ENCODE data around the gene MCTP1.

Gene MCTP1

GRCh38 chr5:95237324-95237723 is 47.6 kb downstream of the MCTP1 start:
- TF ChIP-seq CTCF (IDR thresholded peaks at IDR 0.05) (no peak; the same call in 1 of the 2 replicates), ZFX (IDR thresholded peaks at IDR 0.05; ENCODE audit: borderline replicate concordance) (no peak)
- no peak overlapping the region for H3K27ac ChIP-seq

GRCh38 chr5:95235439-95235982 is 49.4 kb downstream of the MCTP1 start:
- no peak for TF ChIP-seq ZFX (IDR thresholded peaks at IDR 0.05; ENCODE audit: borderline replicate concordance)
- TF ChIP-seq CTCF (IDR thresholded peaks at IDR 0.05) = no peak
- H3K27ac ChIP-seq = no peak overlapping the region

- TF ChIP-seq ZFX (IDR thresholded peaks at IDR 0.05; ENCODE audit: borderline replicate concordance) = no peak
- no peak for TF ChIP-seq CTCF (IDR thresholded peaks at IDR 0.05)
- H3K27ac ChIP-seq = no peak overlapping the region
Measured at GRCh38 chr5:95229646-95230045, 55.2 kb downstream of the MCTP1 start.

GRCh38 chr5:95224701-95225459 is 60.0 kb downstream of the MCTP1 start:
- TF ChIP-seq CTCF (IDR thresholded peaks at IDR 0.05) = no peak
- no peak overlapping the region for H3K27ac ChIP-seq

- TF ChIP-seq ZFX (IDR thresholded peaks at IDR 0.05; ENCODE audit: borderline replicate concordance) (no peak), CTCF (IDR thresholded peaks at IDR 0.05) (no peak)
- H3K27ac ChIP-seq = no peak overlapping the region
Measured at GRCh38 chr5:95223566-95224258, 61.2 kb downstream of the MCTP1 start.

- H3K27ac ChIP-seq = no peak overlapping the region
- no peak for TF ChIP-seq CTCF (IDR thresholded peaks at IDR 0.05)
- no peak for TF ChIP-seq ZFX (IDR thresholded peaks at IDR 0.05; ENCODE audit: borderline replicate concordance)
Measured at GRCh38 chr5:95222836-95223235, 62.1 kb downstream of the MCTP1 start.

- TF ChIP-seq CTCF (IDR thresholded peaks at IDR 0.05) (no peak), ZFX (IDR thresholded peaks at IDR 0.05; ENCODE audit: borderline replicate concordance) (no peak)
- no peak overlapping the region for H3K27ac ChIP-seq
Measured at GRCh38 chr5:95221234-95221633, 63.7 kb downstream of the MCTP1 start.
